ENCODE data around the gene CENPS. TPM values are rescaled to one million over a fixed set of nuclear protein-coding genes. Genes with fewer than 3 reads are reported as not detected.

Gene CENPS
- total RNA-seq, 1 experiment from 2014 or later = 20.1 TPM

GRCh38 chr1:10470043-10470442, 39.8 kb downstream of the CENPS start:
- Histone ChIP-seq H3K4me1 (0 out of 2 replicates have a peak, but pooled peaks cover 4% of the 10 kb centered on the region), H3K36me3 (ENCODE audit: control insufficient read depth, insufficient read depth, low read length) (peaks cover 2% of the 10 kb centered on the region; the same call in 1 of the 2 replicates), H3K27me3 (replicated peaks; ENCODE audit: control insufficient read depth, insufficient read depth, low read length) (no peaks in the 10 kb centered on the region), H3K4me3 (ENCODE audit: low read depth, low read length) (no peak overlapping the region), H3K9me3 (no peaks in the 10 kb centered on the region)
- H3K9me3 Mint-ChIP-seq (ENCODE audit: unreplicated experiment) = no peaks in the 10 kb centered on the region
- CTCF ChIA-PET = no interaction called here
- H3K27me3 Mint-ChIP-seq (ENCODE audit: insufficient read depth, unreplicated experiment) = no peaks in the 10 kb centered on the region
- peaks cover 7% of the 10 kb centered on the region for H3K4me1 Mint-ChIP-seq (ENCODE audit: low read depth, unreplicated experiment)
- H3K36me3 Mint-ChIP-seq (ENCODE audit: insufficient read depth, unreplicated experiment) = peaks cover 48% of the 10 kb centered on the region
- no peak for DNase-seq
- TF ChIP-seq CTCF (IDR thresholded peaks at IDR 0.05; ENCODE audit: insufficient read depth in 1 of 2, low read depth in 1 of 2, low read length in 1 of 2, severe bottlenecking in 1 of 2, unreplicated experiment in 1 of 2) = no peak
- no peak overlapping the region for H3K4me3 Mint-ChIP-seq (ENCODE audit: unreplicated experiment)
- no peak overlapping the region for H3K27ac Mint-ChIP-seq (ENCODE audit: unreplicated experiment)
- POLR2A ChIA-PET = interaction anchor here (0.7 kb wide), 1 partner anchor 24 kb away, joined by 4 read pairs; no protein-coding TSS in a partner anchor
- BruUV-seq (replicated peaks) = TSS peak; percentile 3
- intact Hi-C loops (cut with micrococcal nuclease; ENCODE audit: unreplicated experiment) = no loop called here

GRCh38 chr1:10471411-10472219, 41.4 kb downstream of the CENPS start:
- Mint-ChIP-seq H3K4me1 (ENCODE audit: low read depth, unreplicated experiment) (peaks cover 14% of the 10 kb centered on the region), H3K36me3 (ENCODE audit: insufficient read depth, unreplicated experiment) (peaks cover 49% of the 10 kb centered on the region), H3K27me3 (ENCODE audit: insufficient read depth, unreplicated experiment) (no peaks in the 10 kb centered on the region), H3K27ac (ENCODE audit: unreplicated experiment) (peak overlapping the region; percentile 95), H3K4me3 (ENCODE audit: unreplicated experiment) (peak overlapping the region; percentile 94), H3K9me3 (ENCODE audit: unreplicated experiment) (no peaks in the 10 kb centered on the region)
- Histone ChIP-seq H3K27me3 (replicated peaks; ENCODE audit: control insufficient read depth, insufficient read depth, low read length) (no peaks in the 10 kb centered on the region), H3K4me1 (0 out of 2 replicates have a peak, but pooled peaks cover 4% of the 10 kb centered on the region), H3K4me3 (ENCODE audit: low read depth, low read length) (peak overlapping the region; percentile 58), H3K36me3 (ENCODE audit: control insufficient read depth, insufficient read depth, low read length) (no peaks in the 10 kb centered on the region), H3K9me3 (no peaks in the 10 kb centered on the region)
- intact Hi-C loops (cut with micrococcal nuclease; ENCODE audit: unreplicated experiment) = no loop called here
- POLR2A ChIA-PET = interaction anchor here (0.5 kb wide), 1 partner anchor 34 kb away, joined by 5 read pairs; no protein-coding TSS in a partner anchor
- no peak for TF ChIP-seq CTCF (IDR thresholded peaks at IDR 0.05; ENCODE audit: insufficient read depth in 1 of 2, low read depth in 1 of 2, low read length in 1 of 2, severe bottlenecking in 1 of 2, unreplicated experiment in 1 of 2)
- CTCF ChIA-PET = no interaction called here
- TSS peak; percentile 68 for BruUV-seq (replicated peaks)
- DNase-seq = peak; percentile 26 to 39

GRCh38 chr1:10472220-10473144, 42.2 kb downstream of the CENPS start, which contains the start of gene DFFA:
Gene DFFA (minus strand): TSS chr1:10472529. CDS start chr1:10472458, 71 bp downstream.
- H3K9me3 ChIP-seq = no peaks in the 10 kb centered on the region
- H3K4me1 Mint-ChIP-seq (ENCODE audit: low read depth, unreplicated experiment) = peaks cover 14% of the 10 kb centered on the region
- H3K4me3 Mint-ChIP-seq (ENCODE audit: unreplicated experiment) = peak within 1 kb of the TSS; percentile 94
- H3K27ac Mint-ChIP-seq (ENCODE audit: unreplicated experiment) = peak within 1 kb of the TSS; percentile 95
- no peaks in the 10 kb centered on the region for H3K27me3 ChIP-seq (replicated peaks; ENCODE audit: control insufficient read depth, insufficient read depth, low read length)
- intact Hi-C loops (cut with micrococcal nuclease; ENCODE audit: unreplicated experiment) = no loop called here
- peak; percentile 93 to 96 for DNase-seq
- no peaks in the 10 kb centered on the region for H3K9me3 Mint-ChIP-seq (ENCODE audit: unreplicated experiment)
- no TSS peak for BruUV-seq (replicated peaks)
- CTCF ChIA-PET = interaction anchor here (0.6 kb wide), 1 partner anchor 17 kb away, joined by 4 read pairs; no protein-coding TSS in a partner anchor
- POLR2A ChIA-PET = interaction anchor here (0.5 to 0.7 kb wide), 10 partner anchors 13 to 627 kb away, joined by 3 to 10 read pairs (median 5); partner anchors contain the start of gene EXOSC10
- H3K4me1 ChIP-seq = 0 out of 2 replicates have a peak, but pooled peaks cover 4% of the 10 kb centered on the region
- no peaks in the 10 kb centered on the region for H3K27me3 Mint-ChIP-seq (ENCODE audit: insufficient read depth, unreplicated experiment)
- H3K36me3 ChIP-seq (ENCODE audit: control insufficient read depth, insufficient read depth, low read length) = no peaks in the 10 kb centered on the region
- H3K36me3 Mint-ChIP-seq (ENCODE audit: insufficient read depth, unreplicated experiment) = peaks cover 41% of the 10 kb centered on the region
- peak within 1 kb of the TSS; percentile 58 for H3K4me3 ChIP-seq (ENCODE audit: low read depth, low read length)
- no peak for TF ChIP-seq CTCF (IDR thresholded peaks at IDR 0.05; ENCODE audit: insufficient read depth in 1 of 2, low read depth in 1 of 2, low read length in 1 of 2, severe bottlenecking in 1 of 2, unreplicated experiment in 1 of 2)
